WI38 (cell line): ENCODE data around the gene LMO2.

Experiments used
- H3K4me3 ChIP-seq: 2 replicates; pipeline ENCODE4 v1.5.1; 2011; ENCODE audit warnings: low read depth, mild to moderate bottlenecking, control low read depth, low read length
- CTCF ChIP-seq: IDR thresholded peaks from 2 replicates; pipeline ENCODE4 v1.5.1; 2012; ENCODE audit warnings: low read depth, mild to moderate bottlenecking, control low read depth, low read length

Gene LMO2

GRCh38 chr11:33906484-33907186, 14.8 kb upstream of the LMO2 start:
- no peak for TF ChIP-seq CTCF
- no peak overlapping the region for H3K4me3 ChIP-seq

- H3K4me3 ChIP-seq = no peak overlapping the region
- no peak for TF ChIP-seq CTCF
Measured at GRCh38 chr11:33904102-33904501, 12.2 kb upstream of the LMO2 start.

- TF ChIP-seq CTCF = no peak
- no peak overlapping the region for H3K4me3 ChIP-seq
Measured at GRCh38 chr11:33900159-33900840, 8.4 kb upstream of the LMO2 start.

GRCh38 chr11:33899400-33900037, 7.6 kb upstream of the LMO2 start:
- no peak overlapping the region for H3K4me3 ChIP-seq
- no peak for TF ChIP-seq CTCF

GRCh38 chr11:33898957-33899356, 7.1 kb upstream of the LMO2 start:
- no peak overlapping the region for H3K4me3 ChIP-seq
- TF ChIP-seq CTCF = no peak

GRCh38 chr11:33897761-33898375, 6.0 kb upstream of the LMO2 start:
- H3K4me3 ChIP-seq = no peak overlapping the region
- no peak for TF ChIP-seq CTCF
